Mucosa of stomach (tissue), 1 donor: ENCODE results near the gene SETMAR.

ENCODE experiments used
- H3K27me3 ChIP-seq: one replicate; pipeline ENCODE4 v1.7.0; 2013; ENCODE audit warnings: mild to moderate bottlenecking, low read length; ENCODE audit not compliant: control insufficient read depth, insufficient read depth
- H3K36me3 ChIP-seq: one replicate; pipeline ENCODE4 v1.7.0; 2013; ENCODE audit warnings: low read length; ENCODE audit not compliant: control insufficient read depth, insufficient read depth
- H3K4me1 ChIP-seq: one replicate; pipeline ENCODE4 v1.7.0; 2013; ENCODE audit warnings: mild to moderate bottlenecking, low read length; ENCODE audit not compliant: control insufficient read depth, insufficient read depth
- H3K4me3 ChIP-seq: one replicate; pipeline ENCODE4 v1.7.0; 2013; ENCODE audit warnings: low read length
- H3K9ac ChIP-seq: one replicate; pipeline ENCODE4 v1.7.0; 2013; ENCODE audit warnings: mild to moderate bottlenecking, low read length, moderate library complexity
- H3K9me3 ChIP-seq: one replicate; pipeline ENCODE4 v1.7.0; 2013; ENCODE audit warnings: mild to moderate bottlenecking, low read length, moderate library complexity; ENCODE audit not compliant: control insufficient read depth
- donor health status: Pancreatic carcinoma.

SETMAR gene

GRCh38 chr3:4336850-4337546 is 33.8 kb downstream of the SETMAR start:
- Histone ChIP-seq H3K27me3 (no peaks in the 10 kb centered on the region), H3K4me1 (no peaks in the 10 kb centered on the region), H3K9me3 (no peaks in the 10 kb centered on the region), H3K36me3 (no peaks in the 10 kb centered on the region), H3K4me3 (no peak overlapping the region), H3K9ac (no peak overlapping the region)

- Histone ChIP-seq H3K4me1 (no peaks in the 10 kb centered on the region), H3K36me3 (no peaks in the 10 kb centered on the region), H3K9ac (no peak overlapping the region), H3K27me3 (no peaks in the 10 kb centered on the region), H3K4me3 (no peak overlapping the region), H3K9me3 (no peaks in the 10 kb centered on the region)
Observed at GRCh38 chr3:4338751-4339150, 35.6 kb downstream of the SETMAR start.

GRCh38 chr3:4340077-4340410 is 36.9 kb downstream of the SETMAR start:
- Histone ChIP-seq H3K36me3 (no peaks in the 10 kb centered on the region), H3K9ac (no peak overlapping the region), H3K27me3 (no peaks in the 10 kb centered on the region), H3K4me1 (no peaks in the 10 kb centered on the region), H3K9me3 (no peaks in the 10 kb centered on the region), H3K4me3 (no peak overlapping the region)

- no peaks in the 10 kb centered on the region for H3K4me1 ChIP-seq
- no peaks in the 10 kb centered on the region for H3K9me3 ChIP-seq
- no peaks in the 10 kb centered on the region for H3K27me3 ChIP-seq
- no peak overlapping the region for H3K9ac ChIP-seq
- H3K4me3 ChIP-seq, result no peak overlapping the region
- H3K36me3 ChIP-seq, result no peaks in the 10 kb centered on the region
Observed at GRCh38 chr3:4340411-4341335, 37.5 kb downstream of the SETMAR start.

- Histone ChIP-seq H3K27me3 (no peaks in the 10 kb centered on the region), H3K4me3 (no peak overlapping the region), H3K36me3 (no peaks in the 10 kb centered on the region), H3K9ac (no peak overlapping the region), H3K4me1 (no peaks in the 10 kb centered on the region), H3K9me3 (no peaks in the 10 kb centered on the region)
Observed at GRCh38 chr3:4341336-4341675, 38.1 kb downstream of the SETMAR start.

- Histone ChIP-seq H3K36me3 (no peaks in the 10 kb centered on the region), H3K4me3 (no peak overlapping the region), H3K27me3 (no peaks in the 10 kb centered on the region), H3K4me1 (no peaks in the 10 kb centered on the region), H3K9ac (no peak overlapping the region), H3K9me3 (no peaks in the 10 kb centered on the region)
Observed at GRCh38 chr3:4343258-4343657, 40.1 kb downstream of the SETMAR start.

- no peaks in the 10 kb centered on the region for H3K9me3 ChIP-seq
- H3K4me1 ChIP-seq, result peaks cover 12% of the 10 kb centered on the region
- H3K27me3 ChIP-seq, result no peaks in the 10 kb centered on the region
- no peak overlapping the region for H3K9ac ChIP-seq
- no peaks in the 10 kb centered on the region for H3K36me3 ChIP-seq
- H3K4me3 ChIP-seq, result no peak overlapping the region
Observed at GRCh38 chr3:4350789-4351163, 47.6 kb downstream of the SETMAR start.

- Histone ChIP-seq H3K27me3 (no peaks in the 10 kb centered on the region), H3K4me3 (no peak overlapping the region), H3K36me3 (no peaks in the 10 kb centered on the region), H3K9me3 (no peaks in the 10 kb centered on the region), H3K9ac (no peak overlapping the region), H3K4me1 (peaks cover 18% of the 10 kb centered on the region)
Observed at GRCh38 chr3:4351164-4351855, 48.1 kb downstream of the SETMAR start.

GRCh38 chr3:4351872-4352271 is 48.7 kb downstream of the SETMAR start:
- H3K36me3 ChIP-seq, result no peaks in the 10 kb centered on the region
- no peak overlapping the region for H3K4me3 ChIP-seq
- no peaks in the 10 kb centered on the region for H3K9me3 ChIP-seq
- H3K4me1 ChIP-seq, result peaks cover 23% of the 10 kb centered on the region
- no peaks in the 10 kb centered on the region for H3K27me3 ChIP-seq
- no peak overlapping the region for H3K9ac ChIP-seq

GRCh38 chr3:4355401-4356219 is 52.4 kb downstream of the SETMAR start:
- Histone ChIP-seq H3K4me3 (no peak overlapping the region), H3K4me1 (peaks cover 37% of the 10 kb centered on the region), H3K36me3 (no peaks in the 10 kb centered on the region), H3K9ac (no peak overlapping the region), H3K9me3 (no peaks in the 10 kb centered on the region), H3K27me3 (no peaks in the 10 kb centered on the region)

- H3K36me3 ChIP-seq, result no peaks in the 10 kb centered on the region
- H3K9me3 ChIP-seq, result no peaks in the 10 kb centered on the region
- H3K4me1 ChIP-seq, result peaks cover 42% of the 10 kb centered on the region
- H3K9ac ChIP-seq, result no peak overlapping the region
- H3K4me3 ChIP-seq, result no peak overlapping the region
- no peaks in the 10 kb centered on the region for H3K27me3 ChIP-seq
Observed at GRCh38 chr3:4356220-4356540, 53.0 kb downstream of the SETMAR start.
